Peyer's patch (tissue), 4 donors: ENCODE data around the gene WSB1. TPM values are rescaled to one million over a fixed set of nuclear protein-coding genes. Genes with fewer than 3 reads are reported as not detected.

ENCODE experiments used
- DNase-seq, 3 donors: peaks; one replicate each; pipeline ENCODE4 v3.0.0-alpha.2; 2017 to 2019
- H3K27ac ChIP-seq, 4 donors: fragments of 200-600 bp; sonication (generic); one replicate each; pipeline ENCODE4 v1.5.1; 2016 to 2019
- H3K27me3 ChIP-seq, 2 donors: fragments of 200-600 bp; sonication (generic); one replicate each; pipeline ENCODE4 v1.5.1; 2019
- H3K36me3 ChIP-seq, 3 donors: fragments of 200-600 bp; sonication (generic); one replicate each; pipeline ENCODE4 v1.5.1; 2016 to 2019
- H3K4me1 ChIP-seq, 4 donors: fragments of 200-600 bp; sonication (generic); one replicate each; pipeline ENCODE4 v1.5.1; 2016 to 2019
- H3K4me3 ChIP-seq, 4 donors: fragments of 200-600 bp; sonication (generic); 1 replicate in 3 of 4; 2 replicates in 1 of 4; pipeline ENCODE4 v1.5.1; 2016 to 2019; ENCODE audit warnings: mild to moderate bottlenecking in 1 of 4
- H3K9me3 ChIP-seq, 4 donors: fragments of 200-600 bp; sonication (generic); one replicate each; pipeline ENCODE4 v1.5.1; 2016 to 2019; ENCODE audit warnings: mild to moderate bottlenecking in 1 of 4
- POLR2A ChIP-seq, 2 donors: fragments of 450-650 bp; IDR thresholded peaks; one replicate each; pipeline ENCODE4 v1.5.1; 2017; ENCODE audit warnings: antibody characterized with exemption in 2 of 2, mild to moderate bottlenecking in 2 of 2, moderate library complexity in 2 of 2
- small RNA-seq, 2 donors: library from RNA; depleted of rRNA; stranded (forward); fragments of <200 nt; gene quantifications; one replicate each; pipeline ENCODE3, GENCODE V24; 2016
- total RNA-seq, 4 donors: library from RNA; depleted of rRNA; stranded (reverse); fragments of >200 nt; gene quantifications; one replicate each; pipeline ENCODE4 v1.1.0, GENCODE V29; 2016
- TF ChIP-seq, protein P1 (sequence below), 6 experiments: fragments of 450-650 bp in 4 of 6; fragments of 200-600 bp in 2 of 6; sonication (generic) in 1 of 6; IDR thresholded peaks; one replicate each; pipeline ENCODE4 v1.5.1; 2017 to 2019; ENCODE audit warnings: antibody characterized with exemption in 6 of 6, mild to moderate bottlenecking in 3 of 6, moderate library complexity in 1 of 6

WSB1 gene
- total RNA-seq, 4 donors from 2014 or later: 61.5 to 208 (median 112) TPM

DNA sequence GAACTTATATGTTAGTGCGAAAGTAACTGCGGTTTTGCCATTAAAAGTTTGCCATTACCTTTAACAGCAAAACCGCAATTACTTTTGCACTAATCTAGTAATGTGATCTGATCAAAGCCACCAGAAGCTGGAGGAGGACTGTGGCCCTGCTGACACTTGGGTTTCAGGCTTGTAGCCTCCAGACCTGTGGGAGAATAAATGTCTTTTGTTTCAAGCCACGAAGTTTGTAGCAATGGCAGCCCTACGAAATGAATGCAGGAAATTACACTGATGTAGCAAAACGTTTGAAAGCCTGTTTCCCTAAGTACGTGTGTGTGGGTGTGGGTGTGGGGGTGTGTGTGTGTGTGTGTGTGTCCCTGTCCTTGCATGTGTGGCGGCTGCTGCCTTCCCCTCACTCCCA is 66.6 kb downstream of the WSB1 start:
- Histone ChIP-seq H3K27ac (no peak overlapping the region), H3K9me3 (no peaks in the 10 kb centered on the region), H3K4me1 (no peaks in the 10 kb centered on the region), H3K27me3 (no peaks in the 10 kb centered on the region), H3K4me3 (no peak overlapping the region), H3K36me3 (no peaks in the 10 kb centered on the region)
- no peak for TF ChIP-seq POLR2A (IDR thresholded peaks at IDR 0.05)
- TF ChIP-seq, protein P1, sequence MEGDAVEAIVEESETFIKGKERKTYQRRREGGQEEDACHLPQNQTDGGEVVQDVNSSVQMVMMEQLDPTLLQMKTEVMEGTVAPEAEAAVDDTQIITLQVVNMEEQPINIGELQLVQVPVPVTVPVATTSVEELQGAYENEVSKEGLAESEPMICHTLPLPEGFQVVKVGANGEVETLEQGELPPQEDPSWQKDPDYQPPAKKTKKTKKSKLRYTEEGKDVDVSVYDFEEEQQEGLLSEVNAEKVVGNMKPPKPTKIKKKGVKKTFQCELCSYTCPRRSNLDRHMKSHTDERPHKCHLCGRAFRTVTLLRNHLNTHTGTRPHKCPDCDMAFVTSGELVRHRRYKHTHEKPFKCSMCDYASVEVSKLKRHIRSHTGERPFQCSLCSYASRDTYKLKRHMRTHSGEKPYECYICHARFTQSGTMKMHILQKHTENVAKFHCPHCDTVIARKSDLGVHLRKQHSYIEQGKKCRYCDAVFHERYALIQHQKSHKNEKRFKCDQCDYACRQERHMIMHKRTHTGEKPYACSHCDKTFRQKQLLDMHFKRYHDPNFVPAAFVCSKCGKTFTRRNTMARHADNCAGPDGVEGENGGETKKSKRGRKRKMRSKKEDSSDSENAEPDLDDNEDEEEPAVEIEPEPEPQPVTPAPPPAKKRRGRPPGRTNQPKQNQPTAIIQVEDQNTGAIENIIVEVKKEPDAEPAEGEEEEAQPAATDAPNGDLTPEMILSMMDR (IDR thresholded peaks at IDR 0.05): no peak
- DNase-seq: no peak

DNA sequence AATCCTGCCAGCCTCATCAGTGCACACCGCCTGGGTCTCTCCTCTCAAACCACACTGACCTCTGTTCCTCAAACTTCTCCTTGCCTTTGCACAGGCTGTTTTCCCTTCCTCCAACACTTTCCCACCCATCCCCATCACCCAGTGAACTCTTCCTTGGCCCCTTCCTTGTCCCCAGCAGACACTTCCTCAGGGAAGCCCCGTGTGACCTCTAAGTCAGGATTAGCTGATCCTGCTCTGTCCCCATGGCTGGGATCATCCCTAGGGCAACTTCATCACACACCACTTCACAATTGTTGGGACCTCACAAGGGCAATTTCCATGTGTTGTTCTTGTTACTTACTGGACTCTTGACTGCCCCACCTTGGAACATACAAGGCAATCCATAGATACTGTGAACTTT is 67.8 kb downstream of the WSB1 start:
- no peak overlapping the region for H3K4me3 ChIP-seq
- H3K27me3 ChIP-seq: no peaks in the 10 kb centered on the region
- no peak for TF ChIP-seq POLR2A (IDR thresholded peaks at IDR 0.05)
- TF ChIP-seq, protein P1 (IDR thresholded peaks at IDR 0.05): no peak
- DNase-seq: peak in 1 of 3 donors; percentile 21
- H3K27ac ChIP-seq: no peak overlapping the region
- no peaks in the 10 kb centered on the region for H3K36me3 ChIP-seq
- H3K9me3 ChIP-seq: no peaks in the 10 kb centered on the region
- no peaks in the 10 kb centered on the region for H3K4me1 ChIP-seq

GRCh38 chr17:27362503-27362902 is 68.6 kb downstream of the WSB1 start:
- TF ChIP-seq POLR2A (IDR thresholded peaks at IDR 0.05): no peak
- TF ChIP-seq, protein P1 (IDR thresholded peaks at IDR 0.05): no peak
- H3K27me3 ChIP-seq: no peaks in the 10 kb centered on the region
- peak in 1 of 3 donors; percentile 8 for DNase-seq
- H3K4me3 ChIP-seq: no peak overlapping the region
- H3K9me3 ChIP-seq: no peaks in the 10 kb centered on the region
- H3K27ac ChIP-seq: no peak overlapping the region
- no peaks in the 10 kb centered on the region for H3K4me1 ChIP-seq
- H3K36me3 ChIP-seq: no peaks in the 10 kb centered on the region

GRCh38 chr17:27362909-27363308 is 69.0 kb downstream of the WSB1 start:
- Histone ChIP-seq H3K27ac (no peak overlapping the region), H3K4me3 (no peak overlapping the region), H3K27me3 (no peaks in the 10 kb centered on the region), H3K4me1 (no peaks in the 10 kb centered on the region), H3K36me3 (no peaks in the 10 kb centered on the region), H3K9me3 (no peaks in the 10 kb centered on the region)
- DNase-seq: peak in 1 of 3 donors; percentile 10
- TF ChIP-seq, protein P1 (IDR thresholded peaks at IDR 0.05): no peak
- TF ChIP-seq POLR2A (IDR thresholded peaks at IDR 0.05): no peak

- no peak for TF ChIP-seq POLR2A (IDR thresholded peaks at IDR 0.05)
- TF ChIP-seq, protein P1 (IDR thresholded peaks at IDR 0.05): no peak
- Histone ChIP-seq H3K27me3 (no peaks in the 10 kb centered on the region), H3K9me3 (no peaks in the 10 kb centered on the region), H3K27ac (no peak overlapping the region), H3K36me3 (no peaks in the 10 kb centered on the region), H3K4me1 (no peaks in the 10 kb centered on the region), H3K4me3 (no peak overlapping the region)
- peak in 1 of 3 donors; percentile 8 for DNase-seq
Measured at GRCh38 chr17:27363326-27363725, 69.4 kb downstream of the WSB1 start.

Small RNA genes lying within 50 kb of the gene (small RNA-seq; reads per million reads assigned to genes)
- gene MIR4522: 0.19 to 0.23 reads per million in 2 donors

Other genes with a start within 250 kb of the WSB1 start
- 10 to 100 TPM; 26.6 to 64.4 (median 42.2) TPM for gene KSR1, start 162.3 kb downstream of the WSB1 start, total RNA-seq